Stimulated activated CD8-positive, alpha-beta memory T cell treated with anti-CD3 and anti-CD28 coated beads, Interleukin-12 subunit alpha, Interleukin-12 subunit beta, amount 100 ng/mL, for 4 hours (primary cell): Measurements from ENCODE around the gene LST1.
"Not testable (repeated sequence)": the region's sequence is repeated elsewhere in the genome, so short reads cannot be mapped to it uniquely, and the experiment has no call there.

Experiments used
- DNase-seq: peaks from one replicate; pipeline ENCODE4 v3.0.0-alpha.2; 2020; ENCODE audit warnings: low read depth

Gene LST1

DNA sequence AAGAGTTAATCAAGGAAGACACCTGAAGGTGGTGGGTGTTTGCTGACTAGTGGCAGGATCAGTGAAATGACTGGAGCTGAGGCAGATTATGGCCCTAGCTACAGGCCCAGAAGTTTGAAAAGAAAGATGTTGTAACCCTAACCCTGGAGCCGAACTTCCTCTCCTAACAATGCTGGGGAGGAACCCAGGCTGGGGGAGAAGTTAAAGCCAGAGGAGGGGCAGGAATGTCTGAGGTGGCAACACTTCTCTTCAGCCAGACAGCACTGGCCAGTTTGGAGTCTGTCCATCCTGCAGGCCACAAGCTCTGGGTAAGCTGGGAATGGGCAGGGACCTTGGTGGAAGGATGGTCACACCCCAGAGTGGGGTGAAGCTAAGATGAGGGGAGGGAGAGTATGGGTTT lies at the start of gene LST1:
LST1 (plus strand) TSS at position 270 of the 400 bp plus-strand sequence. CDS start 1,023 bp downstream, outside the sequence.
- no peak for DNase-seq

DNA sequence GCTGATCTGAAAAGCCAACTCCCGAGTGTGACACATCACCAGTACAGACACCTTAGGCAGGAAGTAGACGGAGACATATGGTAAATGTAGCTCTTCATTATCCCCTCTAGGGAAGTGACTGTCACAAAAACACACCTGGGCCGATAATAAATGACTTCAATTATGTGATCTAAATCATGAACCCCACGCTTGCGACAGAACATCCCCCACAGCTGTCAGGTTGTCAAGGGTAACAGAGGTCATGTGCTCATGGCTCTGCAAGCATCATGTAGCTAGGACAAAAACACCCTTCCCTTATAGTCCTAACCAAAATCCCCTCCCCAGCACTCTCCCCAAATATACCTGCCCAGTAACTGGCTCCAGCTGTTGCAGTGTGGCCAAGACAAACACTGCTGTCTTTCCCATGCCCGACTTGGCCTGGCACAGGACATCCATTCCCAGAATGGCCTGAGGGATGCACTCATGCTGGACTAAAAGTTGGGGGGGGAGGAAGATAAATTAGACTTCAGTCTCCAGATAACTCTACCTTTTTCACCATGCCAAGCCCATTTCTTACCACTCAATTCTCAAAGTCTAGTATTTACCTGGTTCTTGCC lies 47.2 kb upstream of the LST1 start:
- DNase-seq = no peak

DNA sequence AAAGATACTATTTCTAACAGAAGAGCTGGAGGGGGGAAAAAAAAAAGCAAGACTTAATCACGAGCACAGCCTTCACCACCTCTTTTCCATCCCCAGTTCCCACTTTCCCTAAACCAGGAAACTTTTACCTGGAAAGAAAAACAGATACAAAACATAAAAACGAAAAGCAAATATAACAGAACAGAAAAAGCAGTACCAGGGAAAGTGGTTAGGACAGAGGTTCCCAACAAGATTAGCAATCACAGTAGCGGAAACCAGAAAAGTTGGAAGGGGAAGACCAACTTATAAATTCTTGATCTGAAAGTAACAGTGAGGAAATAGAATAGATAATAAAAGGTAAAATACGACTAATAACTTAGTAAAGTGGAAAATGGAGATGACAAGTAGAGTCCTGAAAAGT lies 45.4 kb upstream of the LST1 start:
- no peak for DNase-seq

DNA sequence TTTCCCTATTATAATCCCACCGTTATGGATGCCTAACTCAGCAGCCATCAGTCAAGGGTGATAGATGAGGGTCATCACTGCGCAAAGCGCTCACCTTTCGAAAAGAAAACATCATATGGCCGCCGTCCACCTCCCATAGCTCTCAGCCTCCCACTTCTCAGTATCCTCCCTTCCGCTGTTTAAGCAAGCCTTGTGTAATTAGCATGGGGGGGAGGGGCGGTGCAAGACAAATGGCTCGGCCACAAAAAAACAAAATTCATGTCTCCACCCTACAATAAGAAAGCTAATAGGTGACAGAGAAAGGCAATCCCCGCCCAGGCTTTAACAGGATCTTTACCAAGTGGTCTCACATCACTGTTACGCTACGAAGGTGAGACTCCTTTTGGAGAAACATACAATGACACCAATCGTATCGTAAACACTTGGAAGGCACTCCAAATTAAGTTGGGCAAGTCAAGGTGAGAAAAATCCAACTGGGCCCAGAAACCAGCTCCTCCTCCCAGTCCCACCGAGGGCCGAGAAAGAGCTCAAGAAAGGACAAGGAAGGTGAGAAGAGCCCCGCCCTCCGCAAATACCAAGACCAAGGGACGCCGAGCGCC lies 44.9 kb upstream of the LST1 start:
- DNase-seq = no peak

DNA sequence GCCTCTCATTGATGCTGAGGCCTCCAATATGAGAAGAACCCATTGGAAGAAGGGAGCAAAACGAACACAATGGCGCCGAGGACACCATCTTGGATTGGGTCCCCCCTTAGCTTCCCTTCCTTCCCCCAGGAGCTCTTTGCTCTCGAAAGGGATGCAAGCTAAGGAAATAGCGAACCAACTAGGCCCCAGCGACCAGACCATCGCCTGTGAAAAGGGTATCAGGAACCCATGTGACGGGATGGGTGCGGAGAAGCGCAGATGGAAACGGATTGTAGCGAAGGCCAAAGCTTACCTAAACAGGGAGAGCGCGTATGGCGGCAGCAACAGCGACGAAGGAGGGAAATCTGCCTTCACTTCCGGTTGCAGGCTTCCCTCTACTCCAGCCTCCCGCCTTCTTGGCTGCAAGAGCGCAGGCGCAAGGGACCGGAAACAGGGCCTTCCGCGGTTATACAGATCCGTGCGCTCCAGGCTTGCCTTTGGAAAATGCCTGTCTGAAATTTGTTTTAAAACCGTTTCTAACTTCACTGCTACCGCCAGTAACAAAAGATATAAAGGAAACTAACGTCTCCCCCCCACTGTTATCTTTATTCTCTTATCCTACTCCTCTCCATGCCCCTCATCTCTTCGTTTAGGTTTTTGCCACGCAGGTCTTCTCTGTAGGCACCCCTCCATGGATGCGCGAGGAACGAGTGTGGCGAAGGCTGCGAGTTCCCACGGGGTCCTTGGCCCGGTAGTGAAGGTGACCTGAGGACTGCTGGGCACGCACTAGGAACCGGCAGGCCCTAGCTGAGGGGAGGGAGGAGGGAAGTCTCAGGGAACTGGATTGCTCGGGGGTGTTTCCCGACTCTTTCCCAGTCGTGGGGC lies 44.2 kb upstream of the LST1 start, which contains the start of gene DDX39B:
DDX39B (minus strand) TSS at position 346 of the 864 bp plus-strand sequence. CDS start 1,471 bp downstream, outside the sequence.
- DNase-seq = peak; percentile 84

DNA sequence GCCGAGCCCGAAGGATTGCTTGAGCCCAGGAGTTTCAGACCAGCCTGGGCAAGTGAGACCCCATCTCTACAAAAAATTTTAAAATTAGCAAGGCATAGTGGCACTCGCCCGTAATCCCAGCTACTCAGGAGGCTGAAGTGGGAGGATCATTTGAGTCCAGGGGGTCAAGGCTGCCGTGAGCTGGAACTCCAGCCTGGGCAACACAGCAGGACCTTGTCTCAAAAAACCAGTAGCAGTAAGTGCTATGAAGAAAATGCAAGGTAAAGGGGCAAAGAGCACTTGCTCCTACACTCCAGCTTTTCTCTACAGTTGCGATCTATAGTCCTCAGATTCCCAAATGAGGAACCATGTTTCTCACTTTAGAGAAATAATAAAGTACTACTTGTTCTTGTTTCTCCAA lies 42.4 kb upstream of the LST1 start:
- no peak for DNase-seq

DNA sequence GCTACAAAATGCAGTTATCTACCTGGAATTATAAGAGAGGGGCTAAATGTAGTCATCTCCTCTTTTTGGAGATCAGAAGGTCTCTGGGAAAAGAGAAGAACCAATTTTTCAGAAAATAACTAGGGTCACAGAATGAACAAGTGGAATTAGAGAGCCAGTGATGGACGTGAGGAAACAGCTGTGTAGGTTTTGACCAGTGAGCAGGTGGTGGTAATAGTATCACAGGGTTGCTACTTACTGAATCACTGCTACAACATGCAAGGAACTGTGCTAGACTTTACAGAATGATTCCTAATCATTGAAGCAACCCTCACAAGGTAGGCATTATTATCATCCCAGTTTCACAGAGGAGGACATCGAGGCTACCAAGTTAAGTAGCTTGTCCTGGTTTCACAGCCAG lies 41.4 kb upstream of the LST1 start:
- no peak for DNase-seq

DNA sequence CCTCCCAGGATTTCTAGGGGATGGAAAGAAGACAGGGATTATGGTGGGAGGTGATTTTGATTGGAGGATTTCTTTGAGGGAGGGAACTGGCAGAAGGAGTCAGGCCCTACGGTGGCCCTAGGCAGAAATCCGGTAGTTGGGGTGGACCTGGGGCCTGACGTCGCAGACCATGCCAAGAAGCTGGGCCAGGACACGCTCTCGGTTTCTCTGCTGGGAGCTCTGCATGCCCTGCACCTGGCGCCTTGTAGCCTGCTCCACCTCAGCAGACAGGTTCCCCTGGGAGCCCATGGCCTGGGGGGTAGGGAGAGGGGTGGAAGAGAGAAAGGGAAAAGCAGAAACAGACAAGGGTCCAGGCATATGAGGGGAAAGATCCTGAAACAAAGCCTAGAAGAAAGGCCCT lies 40.8 kb upstream of the LST1 start:
- DNase-seq = no peak

DNA sequence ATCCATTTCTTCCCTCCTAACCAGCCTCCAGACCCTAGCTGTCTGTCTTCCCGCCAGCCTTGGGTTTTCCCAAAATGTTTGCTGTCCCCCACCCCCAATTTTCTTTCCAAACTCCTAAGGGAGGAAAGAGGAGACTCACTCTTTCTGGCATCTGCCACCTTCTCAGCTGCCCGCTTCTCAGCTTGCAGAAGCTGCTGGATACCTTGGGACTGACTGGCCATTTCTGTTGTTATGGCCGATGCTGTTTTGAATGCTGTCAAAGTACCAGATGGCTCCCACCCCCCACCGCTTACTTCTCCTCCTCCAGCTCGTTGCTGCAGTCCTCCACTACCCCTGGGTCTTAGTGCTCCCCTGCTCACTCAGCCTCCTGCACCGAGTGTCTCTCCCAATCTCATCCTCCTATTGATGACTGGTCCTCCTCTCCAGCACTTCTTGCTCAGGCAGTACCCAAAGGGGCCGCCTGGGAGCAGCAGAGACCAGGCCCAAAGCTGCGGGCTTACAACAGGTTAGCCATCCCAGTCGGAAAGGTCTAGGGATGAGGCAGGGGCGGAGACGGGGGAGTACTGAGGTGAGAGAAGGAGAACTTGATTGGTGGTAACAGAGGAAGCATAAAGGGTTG lies 39.6 kb upstream of the LST1 start, which contains the start of gene ATP6V1G2:
ATP6V1G2 (minus strand) TSS at position 270 of the 619 bp plus-strand sequence; CDS start at position 221, 49 bp downstream.
- peak; percentile 67 for DNase-seq

DNA sequence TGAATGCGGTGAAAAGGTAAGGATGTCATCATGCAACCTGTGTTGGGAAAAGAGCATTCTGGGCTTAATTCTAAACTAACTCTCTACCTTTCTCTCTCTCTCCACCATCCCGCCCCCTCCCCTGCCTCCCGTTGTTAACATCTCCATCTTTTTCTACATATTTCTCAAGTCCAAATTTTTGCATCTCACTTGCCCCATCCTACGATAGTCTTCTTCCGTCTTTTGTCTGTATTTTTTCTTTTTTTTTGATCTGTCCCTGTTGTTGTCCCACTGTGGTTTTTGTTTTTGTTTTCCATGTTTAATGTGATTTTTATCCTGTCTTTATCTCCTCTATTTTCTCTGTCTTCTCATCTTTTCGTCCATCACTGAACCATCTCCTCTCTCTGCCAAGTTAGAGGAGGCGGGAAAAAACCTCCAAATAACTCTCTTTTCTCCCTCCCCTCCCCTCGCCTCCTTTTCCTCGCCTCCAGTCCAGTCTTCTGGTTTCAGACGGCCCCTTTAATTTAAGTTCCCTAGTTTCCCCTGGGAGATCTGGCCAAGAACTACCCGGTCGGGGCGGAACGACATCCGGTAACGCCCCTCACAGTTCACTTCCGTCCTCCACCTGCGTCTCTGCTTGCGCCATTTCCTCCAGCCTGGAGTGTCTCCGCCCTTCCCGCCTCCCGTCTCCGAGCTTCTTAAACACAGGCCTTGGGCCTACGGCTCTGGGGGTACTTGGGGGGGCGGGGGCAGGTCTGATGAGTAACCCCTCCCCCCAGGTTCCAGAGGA lies 38.9 kb upstream of the LST1 start, which contains the start of gene NFKBIL1:
NFKBIL1 (plus strand) TSS at position 651 of the 769 bp plus-strand sequence; CDS start at position 738, 87 bp downstream.
- DNase-seq = peak; percentile 80

DNA sequence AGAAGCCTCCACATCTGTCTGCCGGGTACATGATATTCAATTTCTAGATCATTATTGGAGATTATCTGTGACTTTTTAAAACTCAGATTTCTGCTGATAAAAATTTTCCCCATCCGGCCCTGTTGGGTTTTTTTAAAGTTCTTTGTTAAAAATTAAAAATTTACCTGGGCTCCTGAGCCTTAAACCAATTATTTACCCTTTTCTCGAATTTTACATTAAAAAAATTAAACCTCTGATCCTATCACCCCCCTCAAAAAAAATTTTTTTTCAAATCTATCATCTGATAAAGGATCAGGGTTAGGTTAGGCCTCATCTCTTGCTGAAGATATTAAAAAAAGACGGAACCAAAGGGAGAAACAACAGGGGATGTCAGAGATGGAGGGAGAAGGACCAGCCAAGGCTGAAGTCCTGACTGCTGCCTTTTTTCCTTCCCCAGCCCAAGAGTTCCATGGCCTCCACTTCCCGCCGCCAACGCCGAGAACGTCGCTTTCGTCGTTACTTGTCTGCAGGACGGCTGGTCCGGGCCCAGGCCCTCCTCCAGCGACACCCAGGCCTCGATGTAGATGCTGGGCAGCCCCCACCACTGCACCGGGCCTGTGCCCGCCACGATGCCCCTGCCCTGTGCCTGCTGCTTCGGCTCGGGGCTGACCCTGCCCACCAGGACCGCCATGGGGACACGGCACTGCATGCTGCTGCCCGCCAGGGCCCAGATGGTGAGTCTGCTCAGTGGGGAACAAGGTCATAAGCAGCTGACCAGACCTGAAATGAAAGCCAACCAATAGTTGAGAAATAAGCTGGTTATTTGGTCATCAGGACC lies 38.1 kb upstream of the LST1 start:
- no peak for DNase-seq

DNA sequence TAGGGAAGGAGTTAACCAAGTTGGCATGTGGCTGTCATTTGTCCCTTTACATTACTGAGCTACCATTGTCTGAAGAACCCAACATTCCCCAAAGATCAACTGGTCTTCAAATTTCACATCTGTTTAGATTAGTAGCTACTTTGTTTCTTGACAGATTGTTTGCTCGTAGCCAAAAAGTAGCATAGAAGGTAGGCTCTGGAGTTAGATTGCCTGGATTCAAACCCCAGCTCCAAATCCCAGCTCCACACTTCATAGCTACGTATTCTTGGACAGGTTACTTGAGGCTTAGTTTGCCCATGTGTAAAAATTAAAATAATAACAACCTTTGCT lies 37.6 kb upstream of the LST1 start:
- DNase-seq = no peak

DNA sequence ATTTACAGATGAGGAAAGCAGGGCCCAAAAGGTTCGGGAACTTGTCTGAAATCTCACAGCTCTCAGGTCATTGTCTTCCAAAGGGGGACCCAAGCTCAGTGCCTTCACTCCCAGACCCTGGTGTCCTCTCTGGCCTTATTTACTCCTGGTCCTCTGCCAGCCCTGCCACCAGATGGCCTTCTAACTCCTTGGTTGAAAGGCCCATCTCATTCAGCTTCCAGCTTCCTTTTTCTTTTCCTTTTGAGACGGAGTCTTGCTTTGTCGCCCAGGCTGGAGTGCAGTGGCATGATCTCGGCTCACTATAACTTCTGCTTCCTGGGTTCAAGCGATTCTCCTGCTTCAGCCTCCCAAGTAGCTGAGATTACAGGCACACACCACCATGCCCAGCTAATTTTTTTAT lies 34.7 kb upstream of the LST1 start:
- not testable (repeated sequence) for DNase-seq

DNA sequence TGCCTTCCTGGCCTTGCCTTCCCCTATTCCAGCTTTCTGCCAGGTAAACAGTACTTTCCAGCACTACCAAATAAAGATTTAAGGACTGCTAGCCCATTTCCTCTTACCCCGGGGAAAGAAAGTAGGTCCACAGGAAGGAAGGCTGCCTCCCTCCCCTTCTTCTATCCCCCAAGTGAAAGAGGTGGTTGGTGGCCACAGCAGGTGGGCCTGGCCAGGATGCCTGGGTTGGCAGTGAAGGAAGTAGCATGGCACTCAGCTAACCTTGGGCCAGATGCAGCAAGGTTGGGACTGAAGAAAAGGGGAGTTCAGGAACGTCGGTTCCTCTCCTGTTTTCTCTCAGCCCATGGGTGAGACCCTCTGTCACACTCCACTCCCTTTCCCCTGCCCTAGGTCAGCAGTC lies 29.8 kb upstream of the LST1 start:
- no peak for DNase-seq

DNA sequence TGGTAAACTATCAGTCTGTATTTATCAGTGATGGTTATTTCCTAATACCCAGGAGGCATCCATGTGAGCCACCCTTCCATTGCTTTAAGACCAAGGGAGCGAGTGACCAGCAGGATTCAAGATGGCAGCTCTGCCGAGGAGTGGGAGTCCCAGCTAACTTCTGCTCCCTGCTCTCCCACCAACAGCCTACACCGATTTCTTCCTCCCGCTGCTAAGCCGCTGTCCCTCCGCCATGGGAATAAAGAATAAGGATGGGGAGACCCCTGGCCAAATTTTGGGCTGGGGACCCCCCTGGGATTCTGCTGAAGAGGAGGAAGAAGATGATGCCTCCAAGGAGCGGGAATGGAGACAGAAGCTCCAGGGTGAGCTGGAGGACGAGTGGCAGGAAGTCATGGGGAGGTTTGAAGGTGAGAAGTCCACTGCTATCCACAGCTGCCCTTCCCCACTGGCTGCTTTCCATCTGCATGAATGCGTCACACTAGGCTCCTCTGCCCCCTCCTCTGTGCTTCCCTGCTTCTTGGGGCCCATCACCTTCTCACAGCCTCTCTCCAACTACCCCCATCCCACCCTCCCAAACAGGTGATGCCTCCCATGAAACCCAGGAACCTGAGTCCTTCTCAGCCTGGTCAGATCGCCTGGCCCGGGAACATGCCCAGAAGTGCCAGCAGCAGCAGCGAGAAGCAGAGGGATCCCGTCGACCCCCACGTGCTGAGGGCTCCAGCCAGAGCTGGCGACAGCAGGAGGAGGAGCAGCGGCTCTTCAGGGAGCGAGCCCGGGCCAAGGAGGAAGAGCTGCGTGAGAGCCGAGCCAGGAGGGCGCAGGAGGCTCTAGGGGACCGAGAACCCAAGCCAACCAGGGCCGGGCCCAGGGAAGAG lies 28.4 kb upstream of the LST1 start:
- no peak for DNase-seq

DNA sequence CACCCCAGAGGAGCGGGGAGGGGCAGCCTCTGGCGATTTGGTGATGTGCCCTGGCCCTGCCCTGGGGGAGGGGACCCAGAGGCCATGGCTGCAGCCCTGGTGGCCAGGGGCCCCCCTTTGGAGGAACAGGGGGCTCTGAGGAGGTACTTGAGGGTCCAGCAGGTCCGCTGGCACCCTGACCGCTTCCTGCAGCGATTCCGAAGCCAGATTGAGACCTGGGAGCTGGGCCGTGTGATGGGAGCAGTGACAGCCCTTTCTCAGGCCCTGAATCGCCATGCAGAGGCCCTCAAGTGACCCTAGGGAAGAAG lies 27.8 kb upstream of the LST1 start:
- no peak for DNase-seq

DNA sequence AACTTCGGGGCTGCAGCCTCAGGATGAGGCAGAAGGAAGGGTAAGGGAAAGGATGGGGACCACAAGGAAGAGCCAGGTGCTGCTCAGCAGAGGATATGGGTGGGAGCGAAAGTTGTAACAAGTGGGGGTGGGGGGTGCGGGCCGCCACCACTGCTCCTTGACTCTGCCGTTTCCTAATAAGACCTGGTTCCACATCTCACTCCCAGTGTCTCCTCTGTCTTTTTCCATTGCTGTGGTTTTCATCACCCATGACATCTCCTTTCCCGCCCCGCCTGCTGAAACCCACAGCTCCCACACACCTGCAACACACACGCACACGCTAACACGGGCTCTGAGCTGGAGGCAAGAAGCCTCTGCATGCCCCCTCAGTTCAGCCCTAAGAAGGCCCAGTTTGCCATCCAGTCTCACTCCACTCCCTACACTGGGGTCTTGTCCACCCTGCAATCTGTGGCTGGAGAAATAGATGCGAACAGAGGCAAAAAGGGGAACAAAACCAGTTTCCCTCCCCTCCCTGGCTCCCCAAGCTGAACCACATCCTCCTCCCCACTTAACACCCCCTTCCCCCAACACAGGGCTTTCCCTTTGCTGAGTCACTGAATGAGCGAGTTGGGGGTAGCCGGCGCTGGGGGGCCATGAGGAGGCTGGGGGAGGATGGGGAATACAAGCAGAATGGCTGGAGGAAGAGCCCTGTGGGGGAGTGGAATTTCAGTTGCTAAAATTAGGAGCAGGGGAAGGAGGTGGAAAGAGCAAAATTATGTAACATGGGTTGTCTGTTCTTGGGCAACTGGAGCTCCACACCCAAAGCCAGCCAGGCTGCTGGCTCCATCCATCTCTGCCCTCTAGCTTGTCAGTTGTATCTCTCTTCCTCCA lies 27.2 kb upstream of the LST1 start:
- peak; percentile 57 for DNase-seq

DNA sequence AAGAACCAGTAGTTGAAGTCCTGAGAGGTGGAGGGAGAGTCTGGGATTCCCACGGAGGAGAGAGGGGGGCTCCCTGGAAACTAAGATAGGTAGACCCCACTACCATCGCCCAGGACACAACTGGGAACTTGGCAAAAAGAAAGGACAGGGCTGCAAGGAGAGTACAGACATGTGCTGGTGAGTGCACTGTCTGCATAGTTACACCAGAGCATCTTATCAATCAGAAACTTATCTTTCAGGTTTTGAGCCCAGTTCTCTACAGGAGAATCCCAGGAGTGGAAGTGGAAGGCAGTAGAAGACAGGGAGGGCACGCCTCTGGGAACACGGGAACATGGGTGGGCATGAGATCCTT lies 26.5 kb upstream of the LST1 start:
- DNase-seq = no peak
